ENCODE measurements around the gene HSPD1.
"Not testable (repeated sequence)": the region's sequence is repeated elsewhere in the genome, so short reads cannot be mapped to it uniquely, and the experiment has no call there.

The HSPD1 gene

GRCh38 chr2:197495433-197496134 is 4.1 kb downstream of the HSPD1 start:
- no peak overlapping the region for H3K27ac ChIP-seq (ENCODE audit: low read length)
- peaks cover 20% of the 10 kb centered on the region for H3K4me1 ChIP-seq (ENCODE audit: control insufficient read depth, low read depth, low read length)
- H3K36me3 ChIP-seq (ENCODE audit: control insufficient read depth, low read depth, low read length), result peaks cover 80% of the 10 kb centered on the region
- H3K9me3 ChIP-seq (ENCODE audit: control insufficient read depth, low read depth, low read length), result no peaks in the 10 kb centered on the region
- H3K27me3 ChIP-seq (ENCODE audit: control insufficient read depth, insufficient read depth, low read length), result no peaks in the 10 kb centered on the region
- no peak overlapping the region for H3K4me3 ChIP-seq (ENCODE audit: low read length)
- H3K9ac ChIP-seq (ENCODE audit: low read length), result no peak overlapping the region

DNA sequence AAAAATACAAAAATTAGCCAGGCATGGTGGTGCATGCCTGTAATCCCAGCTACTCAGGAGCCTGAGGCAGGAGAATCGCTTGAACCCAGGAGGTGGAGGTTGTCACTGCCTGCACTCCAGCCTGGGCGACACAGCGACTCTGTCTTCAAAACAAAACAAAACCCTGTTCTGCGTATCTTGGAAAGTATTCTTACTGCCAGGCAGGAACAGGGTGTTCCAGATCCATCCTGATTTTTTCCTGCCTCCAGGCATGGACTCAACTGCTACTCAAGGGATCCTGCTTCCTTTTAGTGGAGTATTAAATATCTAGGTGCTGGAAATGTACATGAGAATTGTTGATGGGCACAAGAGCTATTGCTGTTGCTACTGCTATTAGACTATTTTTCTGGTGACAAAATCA is 12.3 kb downstream of the HSPD1 start:
- no peaks in the 10 kb centered on the region for H3K27me3 ChIP-seq (ENCODE audit: control insufficient read depth, insufficient read depth, low read length)
- no peak overlapping the region for H3K4me3 ChIP-seq (ENCODE audit: low read length)
- no peaks in the 10 kb centered on the region for H3K4me1 ChIP-seq (ENCODE audit: control insufficient read depth, low read depth, low read length)
- H3K9ac ChIP-seq (ENCODE audit: low read length), result no peak overlapping the region
- H3K27ac ChIP-seq (ENCODE audit: low read length), result no peak overlapping the region
- peaks cover 68% of the 10 kb centered on the region for H3K36me3 ChIP-seq (ENCODE audit: control insufficient read depth, low read depth, low read length)
- H3K9me3 ChIP-seq (ENCODE audit: control insufficient read depth, low read depth, low read length), result no peaks in the 10 kb centered on the region

DNA sequence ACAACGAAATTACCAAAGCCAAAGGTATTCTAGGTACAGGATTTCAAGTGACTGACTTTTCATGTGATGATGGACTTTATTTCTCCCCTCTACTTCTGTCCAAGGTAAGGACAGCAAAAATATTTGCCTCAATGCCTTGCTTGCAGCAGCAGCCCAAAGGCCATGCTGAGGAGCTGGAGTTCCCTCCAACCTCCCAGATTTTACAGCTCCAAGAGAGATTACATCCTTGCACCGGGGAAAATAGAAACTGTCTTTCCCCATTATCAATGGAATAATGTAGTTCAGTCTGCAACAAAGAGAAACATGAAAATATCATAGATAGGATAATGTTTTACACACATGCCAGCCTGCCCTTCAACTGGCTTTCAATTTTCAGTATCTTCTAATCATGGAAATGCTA is 13.5 kb downstream of the HSPD1 start:
- Histone ChIP-seq H3K9ac (ENCODE audit: low read length) (no peak overlapping the region), H3K4me3 (ENCODE audit: low read length) (no peak overlapping the region), H3K27ac (ENCODE audit: low read length) (no peak overlapping the region), H3K4me1 (ENCODE audit: control insufficient read depth, low read depth, low read length) (no peaks in the 10 kb centered on the region), H3K9me3 (ENCODE audit: control insufficient read depth, low read depth, low read length) (no peaks in the 10 kb centered on the region), H3K27me3 (ENCODE audit: control insufficient read depth, insufficient read depth, low read length) (no peaks in the 10 kb centered on the region), H3K36me3 (ENCODE audit: control insufficient read depth, low read depth, low read length) (peaks cover 56% of the 10 kb centered on the region)

- not testable (repeated sequence) for H3K27ac ChIP-seq (ENCODE audit: low read length); H3K4me3 ChIP-seq (ENCODE audit: low read length); H3K4me1 ChIP-seq (ENCODE audit: control insufficient read depth, low read depth, low read length); H3K27me3 ChIP-seq (ENCODE audit: control insufficient read depth, insufficient read depth, low read length); H3K9ac ChIP-seq (ENCODE audit: low read length); H3K9me3 ChIP-seq (ENCODE audit: control insufficient read depth, low read depth, low read length)
- peaks cover 37% of the 10 kb centered on the region for H3K36me3 ChIP-seq (ENCODE audit: control insufficient read depth, low read depth, low read length)
Measured at GRCh38 chr2:197484248-197484647, 15.4 kb downstream of the HSPD1 start.

- H3K36me3 ChIP-seq (ENCODE audit: control insufficient read depth, low read depth, low read length), result peaks cover under 1% of the 10 kb centered on the region
- H3K9ac ChIP-seq (ENCODE audit: low read length), result no peak overlapping the region
- no peak overlapping the region for H3K27ac ChIP-seq (ENCODE audit: low read length)
- H3K27me3 ChIP-seq (ENCODE audit: control insufficient read depth, insufficient read depth, low read length), result no peaks in the 10 kb centered on the region
- H3K9me3 ChIP-seq (ENCODE audit: control insufficient read depth, low read depth, low read length), result no peaks in the 10 kb centered on the region
- H3K4me3 ChIP-seq (ENCODE audit: low read length), result no peak overlapping the region
- H3K4me1 ChIP-seq (ENCODE audit: control insufficient read depth, low read depth, low read length), result no peaks in the 10 kb centered on the region
Measured at GRCh38 chr2:197480165-197481036, 19.2 kb downstream of the HSPD1 start.

- H3K9ac ChIP-seq (ENCODE audit: low read length), result no peak overlapping the region
- H3K9me3 ChIP-seq (ENCODE audit: control insufficient read depth, low read depth, low read length), result no peaks in the 10 kb centered on the region
- no peaks in the 10 kb centered on the region for H3K4me1 ChIP-seq (ENCODE audit: control insufficient read depth, low read depth, low read length)
- H3K27ac ChIP-seq (ENCODE audit: low read length), result no peak overlapping the region
- no peaks in the 10 kb centered on the region for H3K27me3 ChIP-seq (ENCODE audit: control insufficient read depth, insufficient read depth, low read length)
- H3K36me3 ChIP-seq (ENCODE audit: control insufficient read depth, low read depth, low read length), result peaks cover 15% of the 10 kb centered on the region
- H3K4me3 ChIP-seq (ENCODE audit: low read length), result no peak overlapping the region
Measured at GRCh38 chr2:197477797-197478196, 21.8 kb downstream of the HSPD1 start.

- no peaks in the 10 kb centered on the region for H3K9me3 ChIP-seq (ENCODE audit: control insufficient read depth, low read depth, low read length)
- H3K27me3 ChIP-seq (ENCODE audit: control insufficient read depth, insufficient read depth, low read length), result no peaks in the 10 kb centered on the region
- H3K4me1 ChIP-seq (ENCODE audit: control insufficient read depth, low read depth, low read length), result no peaks in the 10 kb centered on the region
- H3K27ac ChIP-seq (ENCODE audit: low read length), result no peak overlapping the region
- no peak overlapping the region for H3K4me3 ChIP-seq (ENCODE audit: low read length)
- no peak overlapping the region for H3K9ac ChIP-seq (ENCODE audit: low read length)
- peaks cover 29% of the 10 kb centered on the region for H3K36me3 ChIP-seq (ENCODE audit: control insufficient read depth, low read depth, low read length)
Measured at GRCh38 chr2:197472166-197472565, 27.5 kb downstream of the HSPD1 start.

DNA sequence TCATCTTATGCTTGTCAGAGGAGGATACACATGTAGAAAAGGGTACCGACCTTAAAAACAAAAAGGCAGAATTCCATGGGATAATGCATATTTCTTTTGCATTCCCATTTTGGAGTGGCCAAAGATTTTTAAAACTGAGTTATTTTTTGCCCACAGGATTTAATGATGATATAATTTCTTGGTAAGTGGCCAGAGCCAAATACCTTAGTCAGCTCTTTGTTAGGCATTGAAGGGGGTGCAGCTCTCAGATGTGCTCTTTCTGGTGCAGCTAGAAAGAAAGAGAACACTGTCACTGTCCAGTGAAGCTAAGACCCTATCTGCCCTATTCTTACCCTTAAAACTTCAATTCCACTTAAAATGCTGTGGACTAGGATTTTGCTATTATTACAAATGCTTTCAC is 35.5 kb downstream of the HSPD1 start:
- Histone ChIP-seq H3K9me3 (ENCODE audit: control insufficient read depth, low read depth, low read length) (no peaks in the 10 kb centered on the region), H3K4me1 (ENCODE audit: control insufficient read depth, low read depth, low read length) (no peaks in the 10 kb centered on the region), H3K9ac (ENCODE audit: low read length) (no peak overlapping the region), H3K36me3 (ENCODE audit: control insufficient read depth, low read depth, low read length) (peaks cover 20% of the 10 kb centered on the region), H3K27ac (ENCODE audit: low read length) (no peak overlapping the region), H3K27me3 (ENCODE audit: control insufficient read depth, insufficient read depth, low read length) (no peaks in the 10 kb centered on the region), H3K4me3 (ENCODE audit: low read length) (no peak overlapping the region)

- Histone ChIP-seq H3K36me3 (ENCODE audit: control insufficient read depth, low read depth, low read length) (peaks cover 13% of the 10 kb centered on the region), H3K4me1 (ENCODE audit: control insufficient read depth, low read depth, low read length) (no peaks in the 10 kb centered on the region), H3K27me3 (ENCODE audit: control insufficient read depth, insufficient read depth, low read length) (no peaks in the 10 kb centered on the region), H3K4me3 (ENCODE audit: low read length) (no peak overlapping the region), H3K9ac (ENCODE audit: low read length) (no peak overlapping the region), H3K9me3 (ENCODE audit: control insufficient read depth, low read depth, low read length) (no peaks in the 10 kb centered on the region), H3K27ac (ENCODE audit: low read length) (no peak overlapping the region)
Measured at GRCh38 chr2:197461057-197461456, 38.6 kb downstream of the HSPD1 start.

DNA sequence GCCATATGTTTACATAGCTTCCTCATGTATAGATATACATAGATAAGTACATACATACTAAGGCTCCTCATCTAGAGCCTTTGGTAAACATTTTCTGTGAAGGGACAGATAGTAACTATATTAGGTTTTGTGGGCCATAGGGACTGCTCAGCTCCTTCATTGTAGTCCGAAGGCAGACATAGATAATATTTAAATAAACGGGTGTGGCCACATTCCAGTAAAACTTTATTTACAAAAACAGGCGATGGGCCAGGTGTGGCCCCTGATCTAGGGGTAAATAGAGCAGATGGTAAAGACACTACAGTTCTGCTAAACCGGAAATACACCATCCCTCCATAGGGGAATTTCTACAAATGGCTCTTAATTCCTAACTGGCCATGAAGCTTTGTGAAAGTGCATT is 39.0 kb downstream of the HSPD1 start:
- H3K9ac ChIP-seq (ENCODE audit: low read length), result no peak overlapping the region
- peaks cover 13% of the 10 kb centered on the region for H3K36me3 ChIP-seq (ENCODE audit: control insufficient read depth, low read depth, low read length)
- H3K27me3 ChIP-seq (ENCODE audit: control insufficient read depth, insufficient read depth, low read length), result no peaks in the 10 kb centered on the region
- H3K4me1 ChIP-seq (ENCODE audit: control insufficient read depth, low read depth, low read length), result no peaks in the 10 kb centered on the region
- no peaks in the 10 kb centered on the region for H3K9me3 ChIP-seq (ENCODE audit: control insufficient read depth, low read depth, low read length)
- no peak overlapping the region for H3K27ac ChIP-seq (ENCODE audit: low read length)
- H3K4me3 ChIP-seq (ENCODE audit: low read length), result no peak overlapping the region

GRCh38 chr2:197455428-197455827 is 44.2 kb downstream of the HSPD1 start:
- peaks cover 9% of the 10 kb centered on the region for H3K4me1 ChIP-seq (ENCODE audit: control insufficient read depth, low read depth, low read length)
- no peaks in the 10 kb centered on the region for H3K27me3 ChIP-seq (ENCODE audit: control insufficient read depth, insufficient read depth, low read length)
- no peak overlapping the region for H3K9ac ChIP-seq (ENCODE audit: low read length)
- H3K27ac ChIP-seq (ENCODE audit: low read length), result no peak overlapping the region
- peaks cover 2% of the 10 kb centered on the region for H3K36me3 ChIP-seq (ENCODE audit: control insufficient read depth, low read depth, low read length)
- no peaks in the 10 kb centered on the region for H3K9me3 ChIP-seq (ENCODE audit: control insufficient read depth, low read depth, low read length)
- no peak overlapping the region for H3K4me3 ChIP-seq (ENCODE audit: low read length)

DNA sequence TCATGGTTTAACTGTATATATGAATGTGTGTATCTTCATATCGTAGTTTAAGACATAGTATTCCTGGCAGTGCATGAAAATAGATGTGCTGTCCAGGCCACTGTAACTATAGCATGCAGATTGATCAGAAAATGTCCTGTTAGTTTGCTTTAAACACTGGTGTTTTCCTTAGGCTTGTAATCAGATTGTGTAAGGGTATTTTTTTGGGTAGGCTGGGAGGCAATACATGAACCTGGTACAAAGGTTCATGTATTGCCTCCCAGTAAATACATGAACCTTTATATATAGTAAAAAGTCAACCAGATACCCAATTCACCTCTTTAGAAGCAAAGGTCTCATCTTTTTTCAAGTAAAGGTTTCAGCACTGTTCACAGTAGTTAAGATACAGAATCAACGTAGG is 44.7 kb downstream of the HSPD1 start:
- H3K4me1 ChIP-seq (ENCODE audit: control insufficient read depth, low read depth, low read length), result peaks cover 9% of the 10 kb centered on the region
- no peak overlapping the region for H3K9ac ChIP-seq (ENCODE audit: low read length)
- H3K27me3 ChIP-seq (ENCODE audit: control insufficient read depth, insufficient read depth, low read length), result no peaks in the 10 kb centered on the region
- peak overlapping the region; percentile 92 for H3K4me3 ChIP-seq (ENCODE audit: low read length)
- H3K27ac ChIP-seq (ENCODE audit: low read length), result no peak overlapping the region
- H3K9me3 ChIP-seq (ENCODE audit: control insufficient read depth, low read depth, low read length), result no peaks in the 10 kb centered on the region
- H3K36me3 ChIP-seq (ENCODE audit: control insufficient read depth, low read depth, low read length), result no peaks in the 10 kb centered on the region

Data from iPS-18a (cell line).